NCI-H1105 (cell line): ENCODE measurements around the gene SIGLEC1.

Experiments
- DNase-seq: peaks from one replicate; lab custom pipeline; 2025; lab: John Stamatoyannopoulos, UW

Gene SIGLEC1

GRCh38 chr20:3701061-3701998 lies 11.1 kb downstream of the SIGLEC1 start:
- DNase-seq: no peak

- no peak for DNase-seq
These were observed 13.4 kb downstream of the SIGLEC1 start for GRCh38 chr20:3699037-3699436.

- no peak for DNase-seq
These were observed 13.8 kb downstream of the SIGLEC1 start for GRCh38 chr20:3698591-3699001.

GRCh38 chr20:3697588-3698305 lies 14.7 kb downstream of the SIGLEC1 start:
- DNase-seq: no peak

- no peak for DNase-seq
These were observed 15.4 kb downstream of the SIGLEC1 start for GRCh38 chr20:3696745-3697587.

GRCh38 chr20:3696200-3696599 lies 16.2 kb downstream of the SIGLEC1 start:
- DNase-seq: no peak

- DNase-seq: no peak
These were observed 17.5 kb downstream of the SIGLEC1 start for GRCh38 chr20:3694864-3695263.

- DNase-seq: no peak
These were observed 19.0 kb downstream of the SIGLEC1 start for GRCh38 chr20:3693376-3693775.

GRCh38 chr20:3692706-3693294 lies 19.6 kb downstream of the SIGLEC1 start:
- DNase-seq: no peak

- DNase-seq: no peak
These were observed 20.5 kb downstream of the SIGLEC1 start for GRCh38 chr20:3691897-3692296.

- no peak for DNase-seq
These were observed 21.1 kb downstream of the SIGLEC1 start for GRCh38 chr20:3691306-3691705.

GRCh38 chr20:3690413-3690812 lies 22.0 kb downstream of the SIGLEC1 start:
- DNase-seq: no peak

- DNase-seq: no peak
These were observed 22.4 kb downstream of the SIGLEC1 start for GRCh38 chr20:3689978-3690377.

GRCh38 chr20:3687655-3688054 lies 24.7 kb downstream of the SIGLEC1 start:
- no peak for DNase-seq

- no peak for DNase-seq
These were observed 25.5 kb downstream of the SIGLEC1 start for GRCh38 chr20:3686867-3687321.

- no peak for DNase-seq
These were observed 26.0 kb downstream of the SIGLEC1 start for GRCh38 chr20:3686421-3686820.

- no peak for DNase-seq
These were observed 27.1 kb downstream of the SIGLEC1 start for GRCh38 chr20:3685341-3685740.

- no peak for DNase-seq
These were observed 30.2 kb downstream of the SIGLEC1 start, which contains the start of gene ADAM33 for GRCh38 chr20:3681931-3682781. TSS of gene ADAM33 (minus strand) at chr20:3682010. CDS start at chr20:3682004, 6 bp downstream.

- no peak for DNase-seq
These were observed 31.0 kb downstream of the SIGLEC1 start for GRCh38 chr20:3681352-3681930.

- no peak for DNase-seq
These were observed 31.6 kb downstream of the SIGLEC1 start for GRCh38 chr20:3680701-3681351.
